GM13977 (cell line): ENCODE data around the gene DTWD2.

Experiments
- DNase-seq: peaks from one replicate; pipeline ENCODE4 v3.0.0; 2012; ENCODE audit warnings: low spot score
- CTCF ChIP-seq: IDR thresholded peaks from 2 replicates; pipeline ENCODE4 v1.5.1; 2012; ENCODE audit warnings: mild to moderate bottlenecking, control low read depth; ENCODE audit not compliant: insufficient read depth; ENCODE audit errors: extremely low read depth, missing control alignments
- in situ Hi-C: fragments of 300-500 bp; cut with MboI; formaldehyde crosslinking; loops from one replicate; pipeline ENCODE4 v1.12.0; 2022; ENCODE audit warnings: low sequenced_read_pairs, low pct_unique_long_range_greater_than_20kb, mixed read lengths, inconsistent platforms; ENCODE audit not compliant: unreplicated experiment

The DTWD2 gene

GRCh38 chr5:118806571-118806970, 181.8 kb downstream of the DTWD2 start:
- TF ChIP-seq CTCF: no peak
- no peak for DNase-seq

GRCh38 chr5:118802335-118802734, 186.0 kb downstream of the DTWD2 start:
- no peak for TF ChIP-seq CTCF
- no peak for DNase-seq
- in situ Hi-C loops: no loop called here

More at GRCh38 chr5:118806571-118806970, 181.8 kb downstream of the DTWD2 start:
- in situ Hi-C loops: no loop called here

- in situ Hi-C loops: no loop called here
- no peak for TF ChIP-seq CTCF
- no peak for DNase-seq
Measured at GRCh38 chr5:118796081-118796480, 192.3 kb downstream of the DTWD2 start.

GRCh38 chr5:118794281-118794680, 194.1 kb downstream of the DTWD2 start:
- no peak for TF ChIP-seq CTCF
- DNase-seq: no peak
- in situ Hi-C loops: no loop called here

GRCh38 chr5:118793652-118794051, 194.7 kb downstream of the DTWD2 start:
- in situ Hi-C loops: no loop called here
- DNase-seq: no peak
- TF ChIP-seq CTCF: no peak

- no peak for DNase-seq
- TF ChIP-seq CTCF: no peak
- in situ Hi-C loops: no loop called here
Measured at GRCh38 chr5:118793091-118793490, 195.3 kb downstream of the DTWD2 start.
